A549 (cell line): ENCODE results near the gene NOXA1. TPM values are rescaled to one million over a fixed set of nuclear protein-coding genes. Genes with fewer than 3 reads are reported as not detected.
A peak's percentile ranks its signal among the peaks of the same experiment; 100 is the strongest.

Experiments
- ATAC-seq, 2 experiments: fragments of 200-7000 bp in 1 of 2; fragments of >200 bp in 1 of 2; cut with Nextera tagmentation in 1 of 2; cut with Tn5 transposase in 1 of 2; 3 replicates each; pipeline versions ENCODE4 v1.8.0 to v1.9.1; 2018 to 2020; ENCODE audit warnings: mild to moderate bottlenecking in 1 of 2, moderate library complexity in 1 of 2
- CTCF ChIA-PET: fragments of 300-600 bp; sonication (Branson Sonifier 250); formaldehyde crosslinking; extraction: SDS; loops from one replicate; lab custom pipeline; 2021; ENCODE audit warnings: antibody characterized with exemption, inconsistent platforms; lab: Yijun Ruan, JAX
- POLR2A ChIA-PET: fragments of 350-600 bp; formaldehyde crosslinking; extraction: SDS; loops from one replicate; lab custom pipeline; 2021; ENCODE audit warnings: antibody characterized with exemption, inconsistent platforms; lab: Yijun Ruan, JAX
- DNase-seq, 2 experiments: peaks; one replicate each; pipeline versions ENCODE4 v3.0.0 to v3.0.0-alpha.2; 2011 to 2016; ENCODE audit warnings: low read depth in 1 of 2, low spot score in 1 of 2
- FAIRE-seq: peaks from 2 replicates; lab custom pipeline; 2011; peaks lifted over from hg19 to GRCh38; lab: Jason Lieb, UNC
- H3K27ac ChIP-seq, 2 experiments: fragments of >200 bp; sonication (Bioruptor Twin); formaldehyde crosslinking; 3 replicates each; pipeline ENCODE4 v1.5.1; 2016 to 2017
- H3K4me1 ChIP-seq: fragments of >200 bp; sonication (Bioruptor Twin); formaldehyde crosslinking; 3 replicates; pipeline ENCODE4 v1.6.1; 2016
- H3K4me2 ChIP-seq: fragments of >200 bp; sonication (Bioruptor Twin); formaldehyde crosslinking; 3 replicates; pipeline ENCODE4 v1.6.1; 2016
- H3K4me3 ChIP-seq: fragments of >200 bp; sonication (Bioruptor Twin); formaldehyde crosslinking; 3 replicates; pipeline ENCODE4 v1.5.1; 2016
- H3K9me3 ChIP-seq: fragments of >200 bp; sonication (Bioruptor Twin); formaldehyde crosslinking; 3 replicates; pipeline ENCODE4 v1.6.1; 2016
- ATOH8 ChIP-seq: fragments of 250-450 bp; sonication (Bioruptor Pico); IDR thresholded peaks from 2 replicates; pipeline ENCODE4 v1.5.0; 2020; ENCODE audit warnings: low read depth, mild to moderate bottlenecking, moderate library complexity
- BHLHE40 ChIP-seq: IDR thresholded peaks from 2 replicates; pipeline ENCODE4 v1.6.1; 2012; ENCODE audit warnings: low read depth, low read length, inconsistent platforms
- CBX8 ChIP-seq: fragments of 200-600 bp; sonication (generic); IDR thresholded peaks from 2 replicates; pipeline ENCODE4 v1.6.1; 2016
- CEBPB ChIP-seq, 2 experiments: fragments of >200 bp in 1 of 2; sonication (Bioruptor Twin) in 1 of 2; formaldehyde crosslinking in 1 of 2; IDR thresholded peaks; 2 replicates each; pipeline ENCODE4 v1.6.1; 2012 to 2016
- FOXS1 ChIP-seq: fragments of 250-450 bp; sonication (Bioruptor Pico); IDR thresholded peaks from 2 replicates; pipeline ENCODE4 v1.5.0; 2020; ENCODE audit warnings: mild to moderate bottlenecking, moderate library complexity
- HOXB5 ChIP-seq: fragments of 250-450 bp; sonication (Bioruptor Pico); IDR thresholded peaks from 2 replicates; pipeline ENCODE4 v1.5.0; 2020; ENCODE audit warnings: mild to moderate bottlenecking, moderate library complexity
- JUN ChIP-seq, 2 experiments: fragments of >200 bp; sonication (Bioruptor Twin); formaldehyde crosslinking; IDR thresholded peaks; 2 replicates in 1 of 2; 3 replicates in 1 of 2; pipeline ENCODE4 v1.6.1; 2016 to 2017
- KDM5A ChIP-seq: fragments of 200-600 bp; sonication (generic); IDR thresholded peaks from 2 replicates; pipeline ENCODE4 v1.6.1; 2016; ENCODE audit warnings: antibody characterized with exemption, mild to moderate bottlenecking
- MAFK ChIP-seq: fragments of 450-650 bp; IDR thresholded peaks from 2 replicates; pipeline ENCODE4 v1.6.1; 2014; ENCODE audit not compliant: partially characterized antibody
- POLR2A ChIP-seq: IDR thresholded peaks from 2 replicates; pipeline ENCODE4 v1.6.1; 2012; ENCODE audit warnings: mild to moderate bottlenecking, low read length
- SREBF2 ChIP-seq: fragments of 450-650 bp; IDR thresholded peaks from 2 replicates; pipeline ENCODE4 v1.6.1; 2014; ENCODE audit warnings: mild to moderate bottlenecking, moderate library complexity
- ZC3H11A ChIP-seq: fragments of 450-650 bp; IDR thresholded peaks from 2 replicates; pipeline ENCODE4 v1.6.1; 2014; ENCODE audit warnings: antibody characterized with exemption, mild to moderate bottlenecking
- ZSCAN20 ChIP-seq: fragments of 250-450 bp; sonication (Bioruptor Pico); IDR thresholded peaks from 2 replicates; pipeline ENCODE4 v1.8.0; 2022; ENCODE audit warnings: mild to moderate bottlenecking, moderate library complexity
- WGBS: methylation state at CpG from one replicate; pipeline ENCODE4 v1.1.6; 2017; ENCODE audit errors: missing lambda C conversion rate; 5-methylcytosine and 5-hydroxymethylcytosine counted together
- polyA plus RNA-seq, 4 experiments: library from polyadenylated mRNA; depleted of rRNA in 3 of 4; stranded (reverse); fragments of >200 nt; fragmentation: RNase III in 1 of 4; extraction: RNeasy Plus Mini Kit Qiagen cat#74134 plus additional on column Dnase treatment in 1 of 4; gene quantifications; 2 replicates in 3 of 4; 3 replicates in 1 of 4; pipeline ENCODE4 v1.2.3, GENCODE V29; 2011 to 2017
- TF ChIP-seq, protein P1 (sequence below): IDR thresholded peaks from 2 replicates; pipeline ENCODE4 v1.6.1; 2012
- TF ChIP-seq, protein P2 (sequence below): fragments of >200 bp; sonication (Bioruptor Twin); formaldehyde crosslinking; IDR thresholded peaks from 3 replicates; pipeline ENCODE4 v1.5.1; 2016
- TF ChIP-seq, protein P3 (sequence below): fragments of 250-450 bp; sonication (Bioruptor Pico); IDR thresholded peaks from 2 replicates; pipeline ENCODE4 v1.5.0; 2021; ENCODE audit warnings: mild to moderate bottlenecking, moderate library complexity, borderline replicate concordance

NOXA1 gene
- polyA plus RNA-seq, 2 of the 4 experiments (the other 2 are of a cell fraction), result 0.44 to 1.5 TPM

DNA sequence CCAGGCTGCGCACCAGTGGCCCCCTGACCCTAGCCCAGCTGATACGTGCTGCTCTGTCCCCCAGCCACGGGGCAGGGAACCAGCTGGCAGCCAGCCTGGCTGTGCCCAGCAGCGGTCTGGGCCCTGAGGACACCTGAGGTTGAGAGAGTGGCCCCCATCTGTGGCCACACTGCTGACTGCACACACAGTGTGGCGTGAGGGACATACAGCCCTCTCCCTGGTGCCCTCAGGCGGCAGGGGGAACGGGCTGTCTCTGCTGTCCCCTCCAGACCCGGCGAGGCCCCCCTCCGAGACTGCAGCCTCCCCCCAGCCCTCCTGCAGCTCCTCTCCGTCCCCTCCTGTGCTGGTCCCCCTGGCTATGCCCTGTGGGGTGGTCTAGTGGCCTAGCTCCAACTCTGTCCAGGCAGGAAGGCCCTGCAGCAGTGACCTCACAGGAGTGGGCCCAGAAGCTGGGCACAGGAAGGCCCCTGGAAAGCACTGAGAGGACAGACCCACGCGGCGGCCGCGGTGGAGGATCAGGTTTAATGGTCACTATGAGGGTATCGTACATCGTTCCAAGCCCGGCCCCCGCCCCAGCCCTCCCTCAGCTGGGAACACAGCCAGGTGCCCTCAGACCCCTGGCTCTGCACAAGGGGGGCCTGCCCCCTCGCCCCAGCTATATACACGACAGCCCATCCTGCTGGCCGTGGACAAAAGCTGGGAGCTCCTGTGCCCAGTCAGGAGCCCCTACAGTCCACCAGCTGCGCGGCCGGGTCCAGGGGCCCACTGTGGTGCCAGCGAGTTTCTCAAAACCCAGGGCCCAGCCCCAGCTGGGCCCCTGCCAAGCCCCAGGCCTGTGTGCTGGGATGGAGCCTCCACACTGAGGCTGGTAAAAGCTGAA lies 24.8 kb downstream of the NOXA1 start:
- Histone ChIP-seq H3K4me3 (no peak overlapping the region), H3K4me2 (no peak overlapping the region), H3K27ac (no peak overlapping the region), H3K9me3 (no peaks in the 10 kb centered on the region), H3K4me1 (peaks cover 10% of the 10 kb centered on the region)
- FAIRE-seq, result no peak
- peak in 1 of 2 experiments; percentile 4; a peak in 1 of 6 replicates for ATAC-seq
- ChIA-PET POLR2A (interaction anchor here (1.3 kb wide), 1 partner anchor 25 kb away, joined by 3 read pairs; the partner anchor contains the start of genes EXD3 and NOXA1), CTCF (interaction anchor here (1.0 to 7.6 kb wide), 5 partner anchors 11 to 161 kb away, joined by 3 to 98 read pairs (median 5); partner anchors contain the start of genes EXD3, NOXA1 and NSMF)
- TF ChIP-seq JUN (IDR thresholded peaks at IDR 0.05) (no peak), BHLHE40 (no peak), CBX8 (no peak), ZSCAN20 (no peak), POLR2A (no peak), ZC3H11A (no peak), KDM5A (no peak), ATOH8 (CRISPR knock-in tag) (no peak), MAFK (no peak), SREBF2 (no peak)
- TF ChIP-seq, protein P1, sequence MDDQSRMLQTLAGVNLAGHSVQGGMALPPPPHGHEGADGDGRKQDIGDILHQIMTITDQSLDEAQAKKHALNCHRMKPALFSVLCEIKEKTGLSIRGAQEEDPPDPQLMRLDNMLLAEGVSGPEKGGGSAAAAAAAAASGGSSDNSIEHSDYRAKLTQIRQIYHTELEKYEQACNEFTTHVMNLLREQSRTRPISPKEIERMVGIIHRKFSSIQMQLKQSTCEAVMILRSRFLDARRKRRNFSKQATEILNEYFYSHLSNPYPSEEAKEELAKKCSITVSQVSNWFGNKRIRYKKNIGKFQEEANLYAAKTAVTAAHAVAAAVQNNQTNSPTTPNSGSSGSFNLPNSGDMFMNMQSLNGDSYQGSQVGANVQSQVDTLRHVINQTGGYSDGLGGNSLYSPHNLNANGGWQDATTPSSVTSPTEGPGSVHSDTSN, result no peak
- TF ChIP-seq, protein P2, sequence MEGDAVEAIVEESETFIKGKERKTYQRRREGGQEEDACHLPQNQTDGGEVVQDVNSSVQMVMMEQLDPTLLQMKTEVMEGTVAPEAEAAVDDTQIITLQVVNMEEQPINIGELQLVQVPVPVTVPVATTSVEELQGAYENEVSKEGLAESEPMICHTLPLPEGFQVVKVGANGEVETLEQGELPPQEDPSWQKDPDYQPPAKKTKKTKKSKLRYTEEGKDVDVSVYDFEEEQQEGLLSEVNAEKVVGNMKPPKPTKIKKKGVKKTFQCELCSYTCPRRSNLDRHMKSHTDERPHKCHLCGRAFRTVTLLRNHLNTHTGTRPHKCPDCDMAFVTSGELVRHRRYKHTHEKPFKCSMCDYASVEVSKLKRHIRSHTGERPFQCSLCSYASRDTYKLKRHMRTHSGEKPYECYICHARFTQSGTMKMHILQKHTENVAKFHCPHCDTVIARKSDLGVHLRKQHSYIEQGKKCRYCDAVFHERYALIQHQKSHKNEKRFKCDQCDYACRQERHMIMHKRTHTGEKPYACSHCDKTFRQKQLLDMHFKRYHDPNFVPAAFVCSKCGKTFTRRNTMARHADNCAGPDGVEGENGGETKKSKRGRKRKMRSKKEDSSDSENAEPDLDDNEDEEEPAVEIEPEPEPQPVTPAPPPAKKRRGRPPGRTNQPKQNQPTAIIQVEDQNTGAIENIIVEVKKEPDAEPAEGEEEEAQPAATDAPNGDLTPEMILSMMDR, result no peak
- no peak for DNase-seq
- WGBS, result 86% methylated on average over 12 of the region's 27 CpGs

DNA sequence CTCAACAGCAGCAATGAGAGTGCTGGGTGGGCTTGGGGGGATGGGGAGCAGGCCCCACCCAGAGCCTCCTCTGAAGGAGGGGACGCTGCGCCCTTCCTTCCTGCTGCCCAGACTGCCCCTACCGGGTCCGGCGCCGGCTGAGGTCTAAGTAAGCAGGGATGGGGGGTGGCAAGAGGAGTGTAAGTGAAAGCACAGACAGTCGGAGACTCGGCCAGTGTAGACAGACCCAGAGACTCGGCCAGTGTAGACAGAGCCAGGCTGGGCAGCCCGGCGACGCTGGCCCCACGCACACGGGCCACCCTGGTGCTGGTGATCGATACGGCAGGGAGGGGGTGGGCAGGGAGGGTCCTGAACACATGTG lies 25.4 kb downstream of the NOXA1 start:
- CTCF ChIA-PET, result interaction anchor here (1.1 to 7.6 kb wide), 4 partner anchors 11 to 26 kb away, joined by 3 to 98 read pairs (median 6); partner anchors contain the start of genes EXD3, NOXA1 and NSMF
- ATAC-seq (no peak), FAIRE-seq (no peak), DNase-seq (no peak)
- WGBS, result 92% methylated on average over 11 of the region's 16 CpGs
- H3K9me3 ChIP-seq, result no peaks in the 10 kb centered on the region
- POLR2A ChIA-PET, result interaction anchor here (1.3 kb wide), 1 partner anchor 26 kb away, joined by 3 read pairs; the partner anchor contains the start of genes EXD3 and NOXA1
- no peak overlapping the region for H3K4me2 ChIP-seq
- H3K27ac ChIP-seq, result no peak overlapping the region
- H3K4me3 ChIP-seq, result no peak overlapping the region
- TF ChIP-seq MAFK, result no peak
- H3K4me1 ChIP-seq, result peaks cover 10% of the 10 kb centered on the region

- DNase-seq (no peak), ATAC-seq (0 out of 6 replicates have a peak, but pooled peaks of 1 of the 2 experiments have one; percentile 4), FAIRE-seq (no peak)
- CTCF ChIA-PET, result interaction anchor here (2.0 to 2.4 kb wide), 2 partner anchors 12 to 26 kb away, joined by 5 to 6 read pairs; partner anchors contain the start of genes EXD3 and NOXA1
- H3K4me1 ChIP-seq, result peaks cover 12% of the 10 kb centered on the region
- POLR2A ChIA-PET, result no interaction called here
- TF ChIP-seq FOXS1 (CRISPR knock-in tag) (no peak), CEBPB (IDR thresholded peaks at IDR 0.05) (no peak), SREBF2 (no peak), HOXB5 (CRISPR knock-in tag) (no peak), CBX8 (no peak)
- TF ChIP-seq, protein P3, sequence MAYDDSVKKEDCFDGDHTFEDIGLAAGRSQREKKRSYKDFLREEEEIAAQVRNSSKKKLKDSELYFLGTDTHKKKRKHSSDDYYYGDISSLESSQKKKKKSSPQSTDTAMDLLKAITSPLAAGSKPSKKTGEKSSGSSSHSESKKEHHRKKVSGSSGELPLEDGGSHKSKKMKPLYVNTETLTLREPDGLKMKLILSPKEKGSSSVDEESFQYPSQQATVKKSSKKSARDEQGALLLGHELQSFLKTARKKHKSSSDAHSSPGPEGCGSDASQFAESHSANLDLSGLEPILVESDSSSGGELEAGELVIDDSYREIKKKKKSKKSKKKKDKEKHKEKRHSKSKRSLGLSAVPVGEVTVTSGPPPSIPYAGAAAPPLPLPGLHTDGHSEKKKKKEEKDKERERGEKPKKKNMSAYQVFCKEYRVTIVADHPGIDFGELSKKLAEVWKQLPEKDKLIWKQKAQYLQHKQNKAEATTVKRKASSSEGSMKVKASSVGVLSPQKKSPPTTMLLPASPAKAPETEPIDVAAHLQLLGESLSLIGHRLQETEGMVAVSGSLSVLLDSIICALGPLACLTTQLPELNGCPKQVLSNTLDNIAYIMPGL (CRISPR knock-in tag), result no peak
- no peaks in the 10 kb centered on the region for H3K9me3 ChIP-seq
- WGBS, result 83% methylated on average over 24 of the region's 36 CpGs
- H3K27ac ChIP-seq, result no peak overlapping the region
- H3K4me2 ChIP-seq, result no peak overlapping the region
- no peak overlapping the region for H3K4me3 ChIP-seq
These were observed 26.1 kb downstream of the NOXA1 start for GRCh38 chr9:137449081-137449844.
